Measurements from ENCODE around the gene PERCC1. TPM values are rescaled to one million over a fixed set of nuclear protein-coding genes. Genes with fewer than 3 reads are reported as not detected.

Gene PERCC1
- total and polyA plus RNA-seq, 2 of the 4 experiments (the other 2 are of a cell fraction) = not detected

DNA sequence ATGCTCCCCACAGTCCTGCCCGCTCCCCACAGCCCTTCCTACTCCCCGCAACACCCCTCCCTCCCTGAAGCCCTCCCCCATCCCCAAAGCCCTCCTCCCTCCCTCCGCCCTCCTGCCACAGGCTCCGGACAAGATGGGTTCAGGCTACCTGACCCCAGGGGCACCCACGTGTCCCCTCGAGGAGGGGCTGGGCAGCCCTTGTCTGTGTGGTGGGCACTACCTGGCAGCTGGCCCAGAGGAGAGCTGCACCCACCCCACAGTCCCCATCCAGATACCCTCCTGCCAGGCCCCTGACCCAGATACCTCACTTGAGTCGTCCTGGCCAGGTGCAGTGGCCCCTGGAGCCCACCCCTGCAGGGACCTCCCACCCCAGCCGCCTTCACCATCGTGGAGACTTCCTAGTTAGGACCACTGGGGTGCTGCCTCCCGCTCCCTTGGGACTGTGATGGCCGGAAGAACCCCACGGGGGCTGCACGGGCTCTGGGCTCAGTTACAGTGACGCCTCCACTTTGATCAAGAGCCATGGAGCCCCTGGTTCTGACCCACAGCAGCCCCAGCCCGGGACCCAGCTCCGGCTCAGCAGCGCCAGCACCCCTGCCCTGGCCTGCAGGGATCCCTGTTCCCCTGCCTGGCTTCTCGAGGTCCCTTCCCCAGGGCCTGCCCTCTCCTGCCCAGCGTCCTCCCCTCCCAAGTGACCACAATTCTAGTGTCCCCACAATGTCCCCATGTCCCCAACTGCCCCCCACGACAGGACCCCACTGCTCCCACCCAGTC, 806 bp downstream of the PERCC1 start:
- H3K36me3 ChIP-seq (ENCODE audit: control insufficient read depth, insufficient read depth, low read length) = no peaks in the 10 kb centered on the region
- no peak overlapping the region for H4K91ac ChIP-seq (ENCODE audit: insufficient read depth, low read depth, low read length)
- dilution Hi-C loops (cut with HindIII; ENCODE audit: low sequenced_read_pairs, unreplicated experiment) (no loop called here), intact Hi-C loops (cut with micrococcal nuclease) (no loop called here), in situ Hi-C loops (cut with MboI; ENCODE audit: low sequenced_read_pairs) (no loop called here)
- no peak overlapping the region for H3K18ac ChIP-seq (ENCODE audit: low read depth, low read length)
- peaks cover 10% of the 10 kb centered on the region; the same call in 1 of the 2 replicates for H3K27me3 ChIP-seq (ENCODE audit: control insufficient read depth, insufficient read depth, low read length)
- ChIA-PET POLR2A (ENCODE audit: unreplicated experiment) (no interaction called here), CTCF (no interaction called here)
- BruUV-seq (replicated peaks) = no TSS peak
- H2BK20ac ChIP-seq (ENCODE audit: low read depth, low read length) = no peak overlapping the region
- no peak overlapping the region for H3K23ac ChIP-seq (ENCODE audit: low read depth, low read length)
- H4K20me1 ChIP-seq (ENCODE audit: insufficient read depth, low read length) = no peaks in the 10 kb centered on the region
- no peak overlapping the region for H4K8ac ChIP-seq (ENCODE audit: low read depth in 2 of 2, low read length in 2 of 2)
- H2BK15ac ChIP-seq (ENCODE audit: low read depth, low read length) = no peak overlapping the region
- H2AFZ ChIP-seq (replicated peaks; ENCODE audit: low read length, poor library complexity) = no peak overlapping the region
- no peak overlapping the region for H3K56ac ChIP-seq (ENCODE audit: extremely low read depth, insufficient read depth, low read length)
- H3K4me3 ChIP-seq (ENCODE audit: insufficient read depth, low read depth, low read length) = no peak overlapping the region
- H2AK5ac ChIP-seq (ENCODE audit: low read depth, low read length) = no peak overlapping the region
- no peaks in the 10 kb centered on the region for H3K79me1 ChIP-seq (ENCODE audit: low read depth in 1 of 2, low read length in 2 of 2)
- no peak overlapping the region for H2BK5ac ChIP-seq (ENCODE audit: low read depth, low read length, poor library complexity, severe bottlenecking)
- no peaks in the 10 kb centered on the region for H3K4me1 ChIP-seq (ENCODE audit: control insufficient read depth, insufficient read depth, low read length)
- H4K5ac ChIP-seq (ENCODE audit: low read depth, low read length) = no peak overlapping the region
- no peak overlapping the region for H2BK120ac ChIP-seq (ENCODE audit: low read depth, low read length)
- no peak overlapping the region for H3K27ac ChIP-seq (ENCODE audit: insufficient read depth, low read length)
- no peaks in the 10 kb centered on the region for H3K9me1 ChIP-seq (ENCODE audit: insufficient read depth, low read length)
- no peak for ATAC-seq (ENCODE audit: low read depth)
- 67% methylated on average over 9 of the region's 20 CpGs; no CpG with 5 or more reads in 1 of the 2 experiments for WGBS, 2 experiments (ENCODE audit: extremely low coverage in 2 of 2, insufficient read length in 1 of 2)
- H3K9me3 ChIP-seq (ENCODE audit: control insufficient read depth, insufficient read depth, low read length) = no peaks in the 10 kb centered on the region
- no peak for TF ChIP-seq CEBPB (IDR thresholded peaks at IDR 0.05; ENCODE audit: low read depth, low read length)
- no peak for TF ChIP-seq USF2 (IDR thresholded peaks at IDR 0.05; ENCODE audit: low read depth, low read length)
- no peak for TF ChIP-seq CHD1 (IDR thresholded peaks at IDR 0.05; ENCODE audit: low read depth, low read length)
- TF ChIP-seq, protein P1, sequence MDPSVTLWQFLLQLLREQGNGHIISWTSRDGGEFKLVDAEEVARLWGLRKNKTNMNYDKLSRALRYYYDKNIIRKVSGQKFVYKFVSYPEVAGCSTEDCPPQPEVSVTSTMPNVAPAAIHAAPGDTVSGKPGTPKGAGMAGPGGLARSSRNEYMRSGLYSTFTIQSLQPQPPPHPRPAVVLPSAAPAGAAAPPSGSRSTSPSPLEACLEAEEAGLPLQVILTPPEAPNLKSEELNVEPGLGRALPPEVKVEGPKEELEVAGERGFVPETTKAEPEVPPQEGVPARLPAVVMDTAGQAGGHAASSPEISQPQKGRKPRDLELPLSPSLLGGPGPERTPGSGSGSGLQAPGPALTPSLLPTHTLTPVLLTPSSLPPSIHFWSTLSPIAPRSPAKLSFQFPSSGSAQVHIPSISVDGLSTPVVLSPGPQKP (IDR thresholded peaks at IDR 0.05; ENCODE audit: borderline replicate concordance, low read depth, low read length) = no peak
- TF ChIP-seq SMC3 (IDR thresholded peaks at IDR 0.05; ENCODE audit: low read depth, low read length) = no peak
- no peak for TF ChIP-seq FOS (IDR thresholded peaks at IDR 0.05; ENCODE audit: low read depth, low read length)
- TF ChIP-seq RCOR1 (IDR thresholded peaks at IDR 0.05; ENCODE audit: insufficient replicate concordance, low read length) = no peak
- TF ChIP-seq RFX5 (IDR thresholded peaks at IDR 0.05; ENCODE audit: low read depth, low read length) = no peak
- no peak for TF ChIP-seq NFE2L2 (IDR thresholded peaks at IDR 0.05; ENCODE audit: low read depth, low read length)
- no peak for TF ChIP-seq RAD21 (IDR thresholded peaks at IDR 0.05; ENCODE audit: low read length)
- H3K4ac ChIP-seq (ENCODE audit: low read depth, low read length) = no peak overlapping the region
- DNase-seq = no peak
- no peak overlapping the region for H3K4me2 ChIP-seq (ENCODE audit: low read depth, low read length)
- H2AK9ac ChIP-seq (replicated peaks; ENCODE audit: low read depth, low read length, poor library complexity) = no peak overlapping the region
- no peak overlapping the region for H3K14ac ChIP-seq (replicated peaks; ENCODE audit: low read depth, low read length)
- no peak overlapping the region for H3K9ac ChIP-seq (ENCODE audit: low read depth, low read length)

All from IMR-90 (cell line).